ENCODE data around the gene NEU1.

DNA sequence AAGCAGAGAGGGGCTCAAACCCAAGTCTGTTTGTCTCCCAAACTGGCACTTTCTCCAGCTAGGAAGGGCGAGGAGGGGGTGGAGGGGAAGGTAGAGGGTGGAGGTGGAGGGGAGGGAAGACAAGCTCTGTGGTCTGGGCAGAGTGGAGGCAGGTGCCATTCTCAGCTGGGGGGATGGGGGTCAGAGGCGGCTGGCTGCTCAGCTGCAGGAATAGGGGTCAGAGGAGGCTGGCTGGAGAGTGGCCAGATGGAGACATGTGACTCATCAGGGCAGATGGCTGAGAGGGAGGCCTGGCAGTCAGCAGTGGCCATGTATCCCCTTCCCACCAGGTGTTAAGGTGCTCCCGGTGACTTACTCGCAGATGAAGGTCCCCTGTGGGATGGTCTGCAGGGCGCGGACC, 19.7 kb upstream of the NEU1 start:
- TF ChIP-seq FOSL1 (IDR thresholded peaks at IDR 0.05; ENCODE audit: low read depth) = no peak
- no peak for TF ChIP-seq POLR2A (IDR thresholded peaks at IDR 0.05; ENCODE audit: borderline replicate concordance, extremely low read depth, insufficient read depth, insufficient read length)
- no peak for TF ChIP-seq CTCF (IDR thresholded peaks at IDR 0.05 in 2 of 3, conservative IDR thresholded peaks at IDR 0.05 in 1 of 3; ENCODE audit: borderline replicate concordance in 1 of 3, insufficient read depth in 1 of 3, low read depth in 2 of 3, low read length in 2 of 3)

All from HCT116 (cell line).